ENCODE data around the gene APOLD1. TPM values are rescaled to one million over a fixed set of nuclear protein-coding genes. Genes with fewer than 3 reads are reported as not detected.
A peak's percentile ranks its signal among the peaks of the same experiment; 100 is the strongest.

Gene APOLD1
- polyA plus RNA-seq, 2 of the 4 experiments (the other 2 are of a cell fraction) = 0.44 to 1.3 TPM

- POLR2A ChIA-PET = interaction anchor here (0.5 to 3.0 kb wide), 8 partner anchors 8 to 87 kb away, joined by 3 to 18 read pairs (median 4); partner anchors contain the start of genes DDX47 and GPRC5A
- peak overlapping the region; percentile 23; the same call in 1 of the 3 replicates for H3K4me3 ChIP-seq
- no peak for FAIRE-seq
- TF ChIP-seq, protein P1, sequence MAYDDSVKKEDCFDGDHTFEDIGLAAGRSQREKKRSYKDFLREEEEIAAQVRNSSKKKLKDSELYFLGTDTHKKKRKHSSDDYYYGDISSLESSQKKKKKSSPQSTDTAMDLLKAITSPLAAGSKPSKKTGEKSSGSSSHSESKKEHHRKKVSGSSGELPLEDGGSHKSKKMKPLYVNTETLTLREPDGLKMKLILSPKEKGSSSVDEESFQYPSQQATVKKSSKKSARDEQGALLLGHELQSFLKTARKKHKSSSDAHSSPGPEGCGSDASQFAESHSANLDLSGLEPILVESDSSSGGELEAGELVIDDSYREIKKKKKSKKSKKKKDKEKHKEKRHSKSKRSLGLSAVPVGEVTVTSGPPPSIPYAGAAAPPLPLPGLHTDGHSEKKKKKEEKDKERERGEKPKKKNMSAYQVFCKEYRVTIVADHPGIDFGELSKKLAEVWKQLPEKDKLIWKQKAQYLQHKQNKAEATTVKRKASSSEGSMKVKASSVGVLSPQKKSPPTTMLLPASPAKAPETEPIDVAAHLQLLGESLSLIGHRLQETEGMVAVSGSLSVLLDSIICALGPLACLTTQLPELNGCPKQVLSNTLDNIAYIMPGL (CRISPR knock-in tag; IDR thresholded peaks at IDR 0.05; ENCODE audit: borderline replicate concordance) = no peak
- TF ChIP-seq RARB (CRISPR knock-in tag; IDR thresholded peaks at IDR 0.05) = no peak
- TF ChIP-seq TP53 (CRISPR knock-in tag; IDR thresholded peaks at IDR 0.05) = no peak
- peak; percentile 52 for TF ChIP-seq MAX (IDR thresholded peaks at IDR 0.05)
- TF ChIP-seq JUNB (IDR thresholded peaks at IDR 0.05) = peak; percentile 80
- peak; percentile 38; the same call in 1 of the 2 replicates for TF ChIP-seq GATA3 (IDR thresholded peaks at IDR 0.05; ENCODE audit: borderline replicate concordance)
- no peak for TF ChIP-seq KDM5A (IDR thresholded peaks at IDR 0.05)
- TF ChIP-seq FOSL2 (IDR thresholded peaks at IDR 0.05) = peak; percentile 70
- peak; percentile 93 for TF ChIP-seq FOSL2 (CRISPR knock-in tag; IDR thresholded peaks at IDR 0.05)
- TF ChIP-seq ZNF302 (CRISPR knock-in tag; IDR thresholded peaks at IDR 0.05) = no peak
- TF ChIP-seq EHF (CRISPR knock-in tag; IDR thresholded peaks at IDR 0.05) = no peak
- no peak for TF ChIP-seq ESRRA (IDR thresholded peaks at IDR 0.05; ENCODE audit: borderline replicate concordance, low read length)
- TF ChIP-seq BHLHE40 (IDR thresholded peaks at IDR 0.05; ENCODE audit: low read depth, low read length) = no peak
- no peak for TF ChIP-seq PHF8 (IDR thresholded peaks at IDR 0.05; ENCODE audit: borderline replicate concordance, low read depth)
- TF ChIP-seq SMC3 (IDR thresholded peaks at IDR 0.05) = no peak
- no peak for TF ChIP-seq TFCP2L1 (CRISPR knock-in tag; IDR thresholded peaks at IDR 0.05)
- no peak for TF ChIP-seq USF2 (IDR thresholded peaks at IDR 0.05)
- no peak for TF ChIP-seq HOXA7 (CRISPR knock-in tag; IDR thresholded peaks at IDR 0.05)
- TF ChIP-seq ATOH8 (CRISPR knock-in tag; IDR thresholded peaks at IDR 0.05; ENCODE audit: low read depth) = no peak
- no peak for TF ChIP-seq RAD21 (conservative IDR thresholded peaks at IDR 0.05 in 1 of 2, IDR thresholded peaks at IDR 0.05 in 1 of 2)
- no peak for TF ChIP-seq HEYL (CRISPR knock-in tag; IDR thresholded peaks at IDR 0.05)
- TF ChIP-seq FOSB (CRISPR knock-in tag; IDR thresholded peaks at IDR 0.05) = no peak
- TF ChIP-seq NFE2L2 (conservative IDR thresholded peaks at IDR 0.05; ENCODE audit: low read length) = no peak
- TF ChIP-seq POLR2A (IDR thresholded peaks at IDR 0.05; ENCODE audit: low read length) = no peak
- no peak for TF ChIP-seq ZSCAN20 (CRISPR knock-in tag; IDR thresholded peaks at IDR 0.05)
- no peak for TF ChIP-seq HOXB13 (CRISPR knock-in tag; IDR thresholded peaks at IDR 0.05; ENCODE audit: low read depth)
- no peak for TF ChIP-seq MYC (IDR thresholded peaks at IDR 0.05; ENCODE audit: borderline replicate concordance, low read length)
- TF ChIP-seq RNF2 (IDR thresholded peaks at IDR 0.05; ENCODE audit: borderline replicate concordance, low read depth) = no peak
- no peak for TF ChIP-seq KDM1A (IDR thresholded peaks at IDR 0.05; ENCODE audit: low read depth)
- TF ChIP-seq, protein P2, sequence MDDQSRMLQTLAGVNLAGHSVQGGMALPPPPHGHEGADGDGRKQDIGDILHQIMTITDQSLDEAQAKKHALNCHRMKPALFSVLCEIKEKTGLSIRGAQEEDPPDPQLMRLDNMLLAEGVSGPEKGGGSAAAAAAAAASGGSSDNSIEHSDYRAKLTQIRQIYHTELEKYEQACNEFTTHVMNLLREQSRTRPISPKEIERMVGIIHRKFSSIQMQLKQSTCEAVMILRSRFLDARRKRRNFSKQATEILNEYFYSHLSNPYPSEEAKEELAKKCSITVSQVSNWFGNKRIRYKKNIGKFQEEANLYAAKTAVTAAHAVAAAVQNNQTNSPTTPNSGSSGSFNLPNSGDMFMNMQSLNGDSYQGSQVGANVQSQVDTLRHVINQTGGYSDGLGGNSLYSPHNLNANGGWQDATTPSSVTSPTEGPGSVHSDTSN (IDR thresholded peaks at IDR 0.05) = no peak
- peak in 1 of 2 experiments; percentile 12; a peak in 2 of 5 replicates for TF ChIP-seq JUN (IDR thresholded peaks at IDR 0.05)
- no peak for TF ChIP-seq EP300 (IDR thresholded peaks at IDR 0.05)
- TF ChIP-seq E2F6 (IDR thresholded peaks at IDR 0.05; ENCODE audit: borderline replicate concordance, low read depth) = no peak
- no peak for TF ChIP-seq HES2 (IDR thresholded peaks at IDR 0.05)
- no peak for TF ChIP-seq RCOR1 (IDR thresholded peaks at IDR 0.05; ENCODE audit: low read depth, low read length)
- TF ChIP-seq SREBF2 (IDR thresholded peaks at IDR 0.05) = no peak
- TF ChIP-seq MAFK (IDR thresholded peaks at IDR 0.05; ENCODE audit: partially characterized antibody) = no peak
- peak; percentile 52; the same call in 1 of the 2 replicates for TF ChIP-seq FOXS1 (CRISPR knock-in tag; IDR thresholded peaks at IDR 0.05)
- H3K27ac ChIP-seq = peak overlapping the region; percentile 89 to 90
- 3% methylated on average over 6 of the region's 6 CpGs for WGBS (ENCODE audit: missing lambda C conversion rate)
- H3K4me1 ChIP-seq = peaks cover 78% of the 10 kb centered on the region
- DNase-seq (ENCODE audit: low read depth in 1 of 2, low spot score in 1 of 2) = peak; percentile 86 to 88
- peak; percentile 70 to 81 for ATAC-seq
- H3K9me3 ChIP-seq = no peaks in the 10 kb centered on the region
- peak overlapping the region; percentile 81 for H3K4me2 ChIP-seq
- CTCF ChIA-PET = interaction anchor here (0.6 to 5.3 kb wide), 8 partner anchors 8 to 407 kb away, joined by 3 to 74 read pairs (median 4); partner anchors contain the start of genes APOLD1 and DDX47
Measured at GRCh38 chr12:12804432-12804886, 19.0 kb downstream of the APOLD1 start.
